ENCODE data around the gene IQCF2. TPM values are rescaled to one million over a fixed set of nuclear protein-coding genes. Genes with fewer than 3 reads are reported as not detected.
"Not testable (repeated sequence)": the region's sequence is repeated elsewhere in the genome, so short reads cannot be mapped to it uniquely, and the experiment has no call there.

Gene IQCF2
- polyA plus RNA-seq, 2 donors: not detected

- no peaks in the 10 kb centered on the region for H3K36me3 ChIP-seq (ENCODE audit: control insufficient read depth in 2 of 2, insufficient read depth in 2 of 2, low read length in 1 of 2)
- H3K27ac ChIP-seq (ENCODE audit: low read depth in 2 of 2, low read length in 1 of 2): no peak overlapping the region
- H3K9me3 ChIP-seq (ENCODE audit: control insufficient read depth in 2 of 2, insufficient read depth in 1 of 2, low read depth in 1 of 2, low read length in 1 of 2): no peaks in the 10 kb centered on the region
- H3K4me3 ChIP-seq (ENCODE audit: low read depth in 1 of 2, low read length in 2 of 2): no peak overlapping the region
- H3K27me3 ChIP-seq (ENCODE audit: control insufficient read depth in 1 of 2, insufficient read depth in 2 of 2, low read length in 2 of 2): no peaks in the 10 kb centered on the region
- 80 to 81% methylated on average over 4 of the region's 4 CpGs for WGBS, 2 donors
- no peaks in the 10 kb centered on the region for H3K4me1 ChIP-seq (ENCODE audit: control insufficient read depth in 2 of 2, insufficient read depth in 2 of 2, low read length in 1 of 2)
Measured at GRCh38 chr3:51894391-51894790, 33.0 kb downstream of the IQCF2 start.

GRCh38 chr3:51894939-51895338 is 33.5 kb downstream of the IQCF2 start:
- H3K36me3 ChIP-seq (ENCODE audit: control insufficient read depth in 2 of 2, insufficient read depth in 2 of 2, low read length in 1 of 2): no peaks in the 10 kb centered on the region
- no peaks in the 10 kb centered on the region for H3K4me1 ChIP-seq (ENCODE audit: control insufficient read depth in 2 of 2, insufficient read depth in 2 of 2, low read length in 1 of 2)
- H3K4me3 ChIP-seq (ENCODE audit: low read depth in 1 of 2, low read length in 2 of 2): no peak overlapping the region
- H3K9me3 ChIP-seq (ENCODE audit: control insufficient read depth in 2 of 2, insufficient read depth in 1 of 2, low read depth in 1 of 2, low read length in 1 of 2): no peaks in the 10 kb centered on the region
- 97% methylated on average over 16 of the region's 16 CpGs for WGBS, 2 donors
- no peaks in the 10 kb centered on the region for H3K27me3 ChIP-seq (ENCODE audit: control insufficient read depth in 1 of 2, insufficient read depth in 2 of 2, low read length in 2 of 2)
- no peak overlapping the region for H3K27ac ChIP-seq (ENCODE audit: low read depth in 2 of 2, low read length in 1 of 2)

- Histone ChIP-seq H3K27me3 (ENCODE audit: control insufficient read depth in 1 of 2, insufficient read depth in 2 of 2, low read length in 2 of 2) (no peaks in the 10 kb centered on the region), H3K36me3 (ENCODE audit: control insufficient read depth in 2 of 2, insufficient read depth in 2 of 2, low read length in 1 of 2) (no peaks in the 10 kb centered on the region), H3K4me1 (ENCODE audit: control insufficient read depth in 2 of 2, insufficient read depth in 2 of 2, low read length in 1 of 2) (no peaks in the 10 kb centered on the region), H3K9me3 (ENCODE audit: control insufficient read depth in 2 of 2, insufficient read depth in 1 of 2, low read depth in 1 of 2, low read length in 1 of 2) (no peaks in the 10 kb centered on the region), H3K27ac (ENCODE audit: low read depth in 2 of 2, low read length in 1 of 2) (no peak overlapping the region), H3K4me3 (ENCODE audit: low read depth in 1 of 2, low read length in 2 of 2) (no peak overlapping the region)
- 85 to 91% methylated on average over 10 of the region's 10 CpGs for WGBS, 2 donors
Measured at GRCh38 chr3:51896607-51897305, 35.3 kb downstream of the IQCF2 start.

- Histone ChIP-seq H3K9me3 (ENCODE audit: control insufficient read depth in 2 of 2, insufficient read depth in 1 of 2, low read depth in 1 of 2, low read length in 1 of 2) (no peaks in the 10 kb centered on the region), H3K4me1 (ENCODE audit: control insufficient read depth in 2 of 2, insufficient read depth in 2 of 2, low read length in 1 of 2) (no peaks in the 10 kb centered on the region), H3K27ac (ENCODE audit: low read depth in 2 of 2, low read length in 1 of 2) (no peak overlapping the region), H3K4me3 (ENCODE audit: low read depth in 1 of 2, low read length in 2 of 2) (no peak overlapping the region), H3K36me3 (ENCODE audit: control insufficient read depth in 2 of 2, insufficient read depth in 2 of 2, low read length in 1 of 2) (no peaks in the 10 kb centered on the region), H3K27me3 (ENCODE audit: control insufficient read depth in 1 of 2, insufficient read depth in 2 of 2, low read length in 2 of 2) (no peaks in the 10 kb centered on the region)
- WGBS, 2 donors: 85 to 86% methylated on average over 15 of the region's 15 CpGs
Measured at GRCh38 chr3:51897391-51897790, 36.0 kb downstream of the IQCF2 start.

- WGBS, 2 donors: 66 to 75% methylated on average over 7 of the region's 7 CpGs
- H3K4me3 ChIP-seq (ENCODE audit: low read depth in 1 of 2, low read length in 2 of 2); H3K27me3 ChIP-seq (ENCODE audit: control insufficient read depth in 1 of 2, insufficient read depth in 2 of 2, low read length in 2 of 2); H3K4me1 ChIP-seq (ENCODE audit: control insufficient read depth in 2 of 2, insufficient read depth in 2 of 2, low read length in 1 of 2); H3K36me3 ChIP-seq (ENCODE audit: control insufficient read depth in 2 of 2, insufficient read depth in 2 of 2, low read length in 1 of 2); H3K9me3 ChIP-seq (ENCODE audit: control insufficient read depth in 2 of 2, insufficient read depth in 1 of 2, low read depth in 1 of 2, low read length in 1 of 2); H3K27ac ChIP-seq (ENCODE audit: low read depth in 2 of 2, low read length in 1 of 2): not testable (repeated sequence)
Measured at GRCh38 chr3:51900043-51900442, 38.6 kb downstream of the IQCF2 start.

- not testable (repeated sequence) for H3K4me1 ChIP-seq (ENCODE audit: control insufficient read depth in 2 of 2, insufficient read depth in 2 of 2, low read length in 1 of 2); H3K27ac ChIP-seq (ENCODE audit: low read depth in 2 of 2, low read length in 1 of 2); H3K4me3 ChIP-seq (ENCODE audit: low read depth in 1 of 2, low read length in 2 of 2); H3K9me3 ChIP-seq (ENCODE audit: control insufficient read depth in 2 of 2, insufficient read depth in 1 of 2, low read depth in 1 of 2, low read length in 1 of 2); H3K36me3 ChIP-seq (ENCODE audit: control insufficient read depth in 2 of 2, insufficient read depth in 2 of 2, low read length in 1 of 2); H3K27me3 ChIP-seq (ENCODE audit: control insufficient read depth in 1 of 2, insufficient read depth in 2 of 2, low read length in 2 of 2)
- WGBS, 2 donors: 46 to 52% methylated on average over 6 of the region's 7 CpGs
Measured at GRCh38 chr3:51902361-51902760, 40.9 kb downstream of the IQCF2 start.

- Histone ChIP-seq H3K36me3 (ENCODE audit: control insufficient read depth in 2 of 2, insufficient read depth in 2 of 2, low read length in 1 of 2) (no peaks in the 10 kb centered on the region), H3K27ac (ENCODE audit: low read depth in 2 of 2, low read length in 1 of 2) (no peak overlapping the region), H3K4me3 (ENCODE audit: low read depth in 1 of 2, low read length in 2 of 2) (no peak overlapping the region), H3K9me3 (ENCODE audit: control insufficient read depth in 2 of 2, insufficient read depth in 1 of 2, low read depth in 1 of 2, low read length in 1 of 2) (no peaks in the 10 kb centered on the region), H3K27me3 (ENCODE audit: control insufficient read depth in 1 of 2, insufficient read depth in 2 of 2, low read length in 2 of 2) (no peaks in the 10 kb centered on the region), H3K4me1 (ENCODE audit: control insufficient read depth in 2 of 2, insufficient read depth in 2 of 2, low read length in 1 of 2) (no peaks in the 10 kb centered on the region)
- WGBS, 2 donors: 81 to 92% methylated on average over 2 of the region's 2 CpGs
Measured at GRCh38 chr3:51904034-51904823, 42.8 kb downstream of the IQCF2 start.

GRCh38 chr3:51908026-51908425 is 46.6 kb downstream of the IQCF2 start:
- H3K4me1 ChIP-seq (ENCODE audit: control insufficient read depth in 2 of 2, insufficient read depth in 2 of 2, low read length in 1 of 2): no peaks in the 10 kb centered on the region
- no peaks in the 10 kb centered on the region for H3K36me3 ChIP-seq (ENCODE audit: control insufficient read depth in 2 of 2, insufficient read depth in 2 of 2, low read length in 1 of 2)
- 65 to 66% methylated on average over 4 of the region's 4 CpGs for WGBS, 2 donors
- no peak overlapping the region for H3K27ac ChIP-seq (ENCODE audit: low read depth in 2 of 2, low read length in 1 of 2)
- H3K27me3 ChIP-seq (ENCODE audit: control insufficient read depth in 1 of 2, insufficient read depth in 2 of 2, low read length in 2 of 2): no peaks in the 10 kb centered on the region
- H3K9me3 ChIP-seq (ENCODE audit: control insufficient read depth in 2 of 2, insufficient read depth in 1 of 2, low read depth in 1 of 2, low read length in 1 of 2): no peaks in the 10 kb centered on the region
- no peak overlapping the region for H3K4me3 ChIP-seq (ENCODE audit: low read depth in 1 of 2, low read length in 2 of 2)
